C4-2B (cell line): ENCODE data around the gene PARVA.

Experiments used
- CTCF ChIP-seq: fragments of 450-650 bp; conservative IDR thresholded peaks from 2 replicates; pipeline ENCODE4 v1.5.1; 2017; ENCODE audit warnings: mild to moderate bottlenecking
- ZFX ChIP-seq: fragments of 450-650 bp; IDR thresholded peaks from 2 replicates; pipeline ENCODE4 v1.6.1; 2017

- no peak for TF ChIP-seq CTCF
- no peak for TF ChIP-seq ZFX
Observed at GRCh38 chr11:12473381-12473780, 96.0 kb downstream of the PARVA start.
